NB4 (cell line): ENCODE results near the gene ZNF782.

Experiments used
- CTCF ChIP-seq: IDR thresholded peaks from one replicate; pipeline ENCODE4 v1.5.1; 2012; ENCODE audit warnings: low read depth, low read length
- POLR2A ChIP-seq: IDR thresholded peaks from 2 replicates; pipeline ENCODE4 v1.6.1; 2011; ENCODE audit warnings: mild to moderate bottlenecking; ENCODE audit not compliant: insufficient read length; ENCODE audit errors: extremely low read depth

DNA sequence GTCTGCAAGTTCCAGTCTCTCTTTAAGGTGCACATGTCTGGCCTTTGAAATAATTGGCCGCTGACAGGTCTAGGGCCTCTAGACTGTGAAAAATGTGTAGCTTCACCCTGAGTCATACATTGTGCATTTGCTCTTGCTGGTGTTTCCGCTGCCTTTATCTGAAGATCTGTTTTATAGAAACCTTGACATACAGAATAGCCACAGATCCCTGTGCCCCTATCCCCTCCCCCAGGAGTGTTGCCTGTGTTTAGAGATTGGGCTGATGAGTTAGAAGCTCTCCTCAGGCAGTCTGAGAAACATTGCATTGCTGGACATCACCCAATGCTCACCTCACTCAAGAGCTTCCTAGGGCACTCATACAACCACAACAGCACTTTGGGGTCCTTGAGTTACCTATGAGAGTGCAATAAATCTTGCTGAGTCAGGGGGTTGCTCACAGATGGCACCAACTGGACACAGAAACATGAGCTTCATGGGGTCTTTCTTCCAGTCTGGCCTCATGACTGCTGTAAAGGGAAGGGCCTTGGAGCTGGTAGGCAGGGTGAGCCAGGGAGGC, 3.8 kb upstream of the ZNF782 start:
- no peak for TF ChIP-seq CTCF
- no peak for TF ChIP-seq POLR2A
